Vagina (tissue), 2 donors: ENCODE data around the gene MRPL45. TPM values are rescaled to one million over a fixed set of nuclear protein-coding genes. Genes with fewer than 3 reads are reported as not detected.
"Not testable (repeated sequence)": the region's sequence is repeated elsewhere in the genome, so short reads cannot be mapped to it uniquely, and the experiment has no call there.

ENCODE experiments used
- DNase-seq, 2 donors: peaks; one replicate each; pipeline ENCODE4 v3.0.0-alpha.2; 2017; ENCODE audit errors: extremely low spot score in 2 of 2
- H3K27ac ChIP-seq: fragments of 200-600 bp; sonication (generic); one replicate; pipeline ENCODE4 v1.5.1; 2019
- H3K27me3 ChIP-seq: fragments of 200-600 bp; sonication (generic); one replicate; pipeline ENCODE4 v1.5.1; 2019
- H3K36me3 ChIP-seq, 2 donors: fragments of 200-600 bp; sonication (generic); one replicate each; pipeline ENCODE4 v1.5.1; 2017 to 2019
- H3K4me1 ChIP-seq: fragments of 200-600 bp; sonication (generic); one replicate; pipeline ENCODE4 v1.5.1; 2019
- H3K4me3 ChIP-seq, 2 donors: fragments of 200-600 bp; sonication (generic); 1 replicate in 1 of 2; 2 replicates in 1 of 2; pipeline ENCODE4 v1.5.1; 2016 to 2019
- H3K9me3 ChIP-seq: fragments of 200-600 bp; sonication (generic); one replicate; pipeline ENCODE4 v1.5.1; 2019
- POLR2AphosphoS5 ChIP-seq, 2 donors: sonication (generic); formaldehyde crosslinking; IDR thresholded peaks; one replicate each; pipeline ENCODE4 v1.9.0; 2017; ENCODE audit warnings: antibody characterized with exemption in 2 of 2, mild to moderate bottlenecking in 2 of 2, low read depth in 1 of 2; ENCODE audit not compliant: insufficient read depth in 1 of 2
- intact Hi-C: fragments of 100-400 bp; cut with DNase I; formaldehyde crosslinking; loops from one replicate; pipeline ENCODE4 v1.15.1; 2023
- total RNA-seq: library from RNA; depleted of rRNA; stranded (reverse); fragments of >200 nt; gene quantifications from one replicate; pipeline ENCODE4 v1.2.3, GENCODE V29; 2016

MRPL45 gene
- 22.1 TPM for total RNA-seq

DNA sequence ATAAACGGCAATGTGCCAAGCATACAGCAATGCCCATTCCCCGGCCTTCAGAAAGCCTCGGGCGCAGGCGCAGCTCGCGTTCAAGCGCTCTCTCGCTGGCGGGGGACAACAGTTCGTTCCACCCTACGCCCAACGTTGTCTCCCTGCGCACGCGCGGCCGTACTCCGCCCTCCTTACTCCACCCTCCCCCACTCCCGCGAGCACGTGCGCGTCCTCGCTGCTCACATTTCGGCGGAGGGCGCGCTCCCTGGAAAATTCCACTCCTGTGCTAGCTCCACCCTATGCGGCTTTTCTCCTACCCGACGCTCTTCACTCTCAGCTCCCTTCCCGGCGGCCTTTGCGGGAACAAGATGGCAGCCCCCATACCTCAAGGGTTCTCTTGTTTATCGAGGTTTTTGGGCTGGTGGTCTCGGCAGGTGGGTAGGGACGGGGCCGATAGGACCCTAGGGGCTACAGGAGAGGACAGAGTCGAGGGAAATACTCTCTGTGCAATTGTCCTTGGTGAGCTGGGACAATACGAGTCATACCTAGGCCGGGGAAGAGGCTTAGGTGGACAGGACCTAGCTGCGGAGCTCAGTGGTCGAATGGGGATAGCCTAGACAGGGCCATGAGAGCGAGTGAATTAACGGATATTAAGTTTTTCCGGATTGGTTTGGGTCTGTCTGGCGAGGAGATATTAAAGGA, at the start of gene MRPL45:
TSS of gene MRPL45 (plus strand) at position 335 of the 684 bp plus-strand sequence. CDS start at position 351, 16 bp downstream.
- H3K4me1 ChIP-seq, H3K27me3 ChIP-seq, H3K36me3 ChIP-seq, intact Hi-C loops, H3K9me3 ChIP-seq: not testable (repeated sequence)
- Histone ChIP-seq H3K4me3 (peak within 1 kb of the TSS; percentile 47 to 49), H3K27ac (peak within 1 kb of the TSS; percentile 75)
- peak; percentile 96 to 98 for DNase-seq
- peak; percentile 61 to 75 for TF ChIP-seq POLR2AphosphoS5 (IDR thresholded peaks at IDR 0.05; ENCODE audit: insufficient read depth in 1 of 2, low read depth in 1 of 2)

DNA sequence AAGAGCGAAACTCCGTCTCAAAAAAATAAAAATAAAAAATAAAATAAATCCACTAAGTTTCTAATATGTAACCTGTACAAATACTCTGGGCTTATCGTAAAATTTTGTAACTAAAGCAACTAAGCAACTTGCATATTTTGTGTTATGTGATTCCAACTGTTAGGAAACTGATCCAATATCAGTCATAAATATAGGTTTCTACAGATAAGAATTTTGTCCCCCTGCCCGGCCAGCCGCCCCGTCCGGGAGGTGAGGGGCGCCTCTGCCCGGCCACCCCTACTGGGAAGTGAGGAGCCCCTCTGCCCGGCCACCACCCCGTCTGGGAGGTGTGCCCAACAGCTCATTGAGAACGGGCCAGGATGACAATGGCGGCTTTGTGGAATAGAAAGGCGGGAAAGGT, 43.8 kb upstream of the MRPL45 start:
- H3K4me1 ChIP-seq, H3K9me3 ChIP-seq, H3K27ac ChIP-seq, H3K4me3 ChIP-seq, intact Hi-C loops, H3K36me3 ChIP-seq, H3K27me3 ChIP-seq, DNase-seq: not testable (repeated sequence)

DNA sequence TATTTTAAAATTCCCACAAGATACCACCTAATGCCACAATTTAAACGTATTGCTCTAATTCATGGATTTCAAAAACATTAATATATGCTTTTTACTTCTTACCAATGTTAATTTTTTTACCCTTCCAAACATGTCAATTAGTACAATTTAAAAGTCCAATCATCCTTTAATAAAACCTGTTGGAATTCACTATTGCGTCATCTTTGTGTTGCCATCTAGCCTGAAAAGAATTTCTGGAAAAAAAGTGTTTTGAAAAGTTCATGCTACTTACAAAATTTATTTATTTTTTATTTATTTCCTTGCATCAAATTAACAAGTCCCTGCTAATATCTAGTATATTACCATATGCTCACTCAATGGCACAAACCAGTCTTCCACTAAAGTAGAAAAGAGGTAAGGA, 42.6 kb upstream of the MRPL45 start:
- peak overlapping the region; percentile 39 for H3K27ac ChIP-seq
- H3K36me3 ChIP-seq, H3K27me3 ChIP-seq, intact Hi-C loops, H3K4me3 ChIP-seq, H3K4me1 ChIP-seq, H3K9me3 ChIP-seq, DNase-seq: not testable (repeated sequence)

DNA sequence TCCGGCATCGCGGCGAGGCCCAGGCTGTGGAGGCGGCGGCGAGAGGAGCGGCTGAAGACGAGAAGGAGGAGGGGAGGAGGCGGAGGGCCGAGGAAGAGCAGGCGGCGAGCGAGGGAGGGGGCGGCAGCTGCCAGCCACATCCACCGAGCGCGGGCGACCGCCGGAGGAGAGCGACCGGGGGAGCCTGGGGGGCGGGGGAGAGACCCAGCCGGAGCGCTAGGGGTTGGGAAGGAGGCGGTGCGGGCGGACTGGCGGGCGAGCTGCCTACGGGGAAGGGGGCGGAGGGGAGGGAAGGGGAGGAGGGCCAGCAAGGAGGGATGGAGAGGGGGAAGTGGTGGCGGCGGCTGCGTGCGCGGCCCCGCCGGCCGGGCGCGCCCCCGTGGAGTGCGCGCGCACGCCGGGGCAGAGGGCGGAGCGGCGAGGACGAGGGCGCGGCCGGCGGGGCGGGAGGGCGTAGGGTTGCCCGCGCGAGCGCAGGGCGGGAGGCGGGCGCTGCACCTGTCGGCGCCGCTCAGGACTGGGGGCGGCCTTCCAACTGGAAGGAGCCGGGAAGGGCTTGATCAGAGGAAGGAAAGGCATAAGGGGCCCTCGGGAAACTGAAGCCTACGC, 39.9 kb upstream of the MRPL45 start:
- H3K36me3 ChIP-seq, DNase-seq, H3K4me1 ChIP-seq, H3K27me3 ChIP-seq, intact Hi-C loops, H3K9me3 ChIP-seq: not testable (repeated sequence)
- Histone ChIP-seq H3K4me3 (peak overlapping the region; percentile 70 to 71), H3K27ac (peak overlapping the region; percentile 90)

DNA sequence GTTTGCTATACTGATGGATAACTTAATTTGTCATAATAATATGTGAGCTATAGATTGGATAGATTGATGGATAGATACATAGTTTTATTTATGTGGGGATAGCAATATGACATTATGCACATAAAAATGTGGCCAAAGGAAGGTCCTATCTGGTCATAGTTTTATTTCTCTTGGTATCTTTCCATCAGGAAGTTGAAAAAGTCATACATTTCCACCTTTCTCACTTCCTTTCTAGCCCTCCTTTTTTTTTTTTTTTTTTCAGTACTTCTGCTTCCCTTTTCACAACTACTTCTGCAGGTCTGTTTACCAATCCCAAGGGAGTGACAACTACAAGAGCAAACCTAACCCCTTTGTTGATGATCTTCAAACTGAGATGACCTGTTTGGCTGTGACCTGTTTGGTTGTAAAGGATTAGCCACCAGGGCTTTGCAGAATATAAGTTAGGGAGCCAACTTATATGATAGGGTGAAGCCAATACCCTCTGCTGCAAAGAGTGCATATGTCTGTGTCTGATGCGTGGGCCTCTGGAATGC, 30.9 kb upstream of the MRPL45 start:
- H3K4me1 ChIP-seq, H3K27me3 ChIP-seq, H3K4me3 ChIP-seq, DNase-seq, intact Hi-C loops, H3K9me3 ChIP-seq, H3K27ac ChIP-seq, H3K36me3 ChIP-seq: not testable (repeated sequence)

DNA sequence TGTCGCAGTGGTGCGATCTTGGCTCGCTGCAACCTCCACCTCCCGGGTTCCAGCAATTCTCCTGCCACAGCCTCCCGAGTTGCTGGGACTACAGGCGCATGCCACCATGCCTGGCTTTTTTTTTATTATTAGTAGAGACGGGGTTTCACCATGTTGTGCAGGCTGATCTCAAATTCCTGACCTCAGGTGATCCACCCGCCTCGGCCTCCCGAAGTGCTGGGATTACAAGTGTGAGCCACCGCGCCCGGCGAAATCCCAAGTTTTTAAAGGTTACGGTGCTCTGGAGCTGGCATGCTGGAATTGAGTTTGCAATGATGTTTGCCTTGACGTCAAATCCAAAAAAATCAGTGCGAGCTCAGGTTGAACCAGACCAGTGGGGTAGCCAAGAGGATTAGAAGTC, 30.4 kb upstream of the MRPL45 start:
- H3K9me3 ChIP-seq, H3K4me1 ChIP-seq: not testable (repeated sequence)

DNA sequence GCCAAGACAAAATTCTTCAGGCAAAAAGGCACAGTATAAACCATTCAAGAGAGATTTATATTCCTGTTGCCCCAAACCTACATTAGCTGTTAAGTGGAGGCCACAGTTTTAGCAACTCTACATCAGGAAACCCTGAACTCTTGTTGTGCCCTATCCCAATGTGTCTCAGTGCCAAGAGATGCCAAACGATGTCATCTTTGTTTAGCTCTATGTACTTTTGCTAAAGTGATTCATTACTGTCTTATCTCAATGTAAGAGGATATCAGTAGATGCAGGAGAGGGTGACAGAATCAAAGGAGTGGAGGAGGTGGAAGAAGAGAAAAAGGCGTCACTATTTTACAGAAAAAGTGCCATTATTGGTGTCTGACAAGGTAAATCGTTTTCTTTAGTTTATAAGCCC, 28.8 kb upstream of the MRPL45 start:
- DNase-seq, H3K4me3 ChIP-seq, H3K36me3 ChIP-seq, H3K27me3 ChIP-seq, H3K27ac ChIP-seq, H3K9me3 ChIP-seq, H3K4me1 ChIP-seq, intact Hi-C loops: not testable (repeated sequence)

More for the DNA sequence above, 30.4 kb upstream of the MRPL45 start:
- H3K27me3 ChIP-seq, DNase-seq, H3K4me3 ChIP-seq, H3K27ac ChIP-seq, intact Hi-C loops, H3K36me3 ChIP-seq: not testable (repeated sequence)

DNA sequence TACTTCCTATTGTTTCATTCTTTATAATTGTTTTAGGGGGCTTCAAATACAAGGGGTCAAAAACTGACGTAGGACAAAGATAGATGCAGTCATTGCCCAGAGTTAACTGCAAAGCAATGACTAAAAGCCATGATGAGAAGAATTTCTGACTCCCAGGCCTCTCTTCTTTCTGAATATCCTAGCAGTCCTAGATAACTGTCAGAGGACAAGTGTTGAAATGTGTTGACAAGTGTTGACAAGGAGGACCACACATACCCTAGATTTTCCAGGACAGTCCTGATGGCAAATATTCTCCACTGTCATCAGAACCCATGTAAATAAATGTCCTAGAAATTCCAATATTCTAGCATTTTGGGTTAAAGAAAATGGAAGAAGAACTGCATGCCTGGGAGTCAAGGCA, 27.9 kb upstream of the MRPL45 start:
- H3K27me3 ChIP-seq, H3K27ac ChIP-seq, intact Hi-C loops, H3K36me3 ChIP-seq, DNase-seq, H3K4me3 ChIP-seq, H3K4me1 ChIP-seq, H3K9me3 ChIP-seq: not testable (repeated sequence)

DNA sequence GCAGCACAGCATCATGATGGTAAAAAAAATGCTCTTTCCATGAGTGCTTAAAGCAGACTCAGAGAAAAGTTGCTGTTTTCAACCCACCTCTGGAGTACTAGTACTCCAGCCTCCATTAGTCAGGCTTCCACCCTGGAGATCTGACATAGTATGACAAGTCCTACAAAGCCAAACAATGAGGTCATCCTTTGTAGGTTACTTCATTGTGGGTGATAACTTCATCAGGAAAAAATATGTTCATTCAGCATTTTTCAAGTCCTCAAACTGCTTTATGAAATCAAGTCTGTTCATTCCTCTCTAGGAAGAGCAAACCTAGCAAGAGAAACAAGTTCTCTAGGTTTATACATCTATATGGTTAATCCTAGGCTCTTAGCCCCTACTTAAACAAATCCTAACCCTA, 27.4 kb upstream of the MRPL45 start:
- H3K27me3 ChIP-seq, DNase-seq, H3K27ac ChIP-seq, H3K4me1 ChIP-seq, H3K4me3 ChIP-seq, H3K9me3 ChIP-seq, H3K36me3 ChIP-seq, intact Hi-C loops: not testable (repeated sequence)

DNA sequence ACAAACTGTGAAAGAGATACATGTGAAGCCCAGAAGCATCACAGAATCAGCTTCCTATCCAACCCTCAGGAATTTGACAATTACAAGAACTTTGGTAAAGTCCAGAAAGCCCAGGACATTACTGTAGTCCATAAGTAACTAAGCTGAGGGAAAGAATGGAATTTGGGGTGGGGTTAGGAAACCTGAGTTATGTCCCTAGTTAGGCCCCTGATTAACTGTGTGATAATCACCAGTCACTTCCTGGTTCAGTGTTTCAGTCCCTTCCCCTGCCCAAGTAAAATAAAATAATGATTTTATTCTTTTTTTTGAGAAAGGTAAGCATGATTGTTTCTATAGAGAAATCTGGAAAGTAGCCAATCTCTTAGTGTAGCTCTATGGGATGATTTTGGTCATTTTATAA, 11.0 kb upstream of the MRPL45 start:
- DNase-seq, H3K27me3 ChIP-seq, H3K4me1 ChIP-seq, H3K36me3 ChIP-seq, intact Hi-C loops, H3K4me3 ChIP-seq, H3K9me3 ChIP-seq: not testable (repeated sequence)
- peak overlapping the region; percentile 49 for H3K27ac ChIP-seq

DNA sequence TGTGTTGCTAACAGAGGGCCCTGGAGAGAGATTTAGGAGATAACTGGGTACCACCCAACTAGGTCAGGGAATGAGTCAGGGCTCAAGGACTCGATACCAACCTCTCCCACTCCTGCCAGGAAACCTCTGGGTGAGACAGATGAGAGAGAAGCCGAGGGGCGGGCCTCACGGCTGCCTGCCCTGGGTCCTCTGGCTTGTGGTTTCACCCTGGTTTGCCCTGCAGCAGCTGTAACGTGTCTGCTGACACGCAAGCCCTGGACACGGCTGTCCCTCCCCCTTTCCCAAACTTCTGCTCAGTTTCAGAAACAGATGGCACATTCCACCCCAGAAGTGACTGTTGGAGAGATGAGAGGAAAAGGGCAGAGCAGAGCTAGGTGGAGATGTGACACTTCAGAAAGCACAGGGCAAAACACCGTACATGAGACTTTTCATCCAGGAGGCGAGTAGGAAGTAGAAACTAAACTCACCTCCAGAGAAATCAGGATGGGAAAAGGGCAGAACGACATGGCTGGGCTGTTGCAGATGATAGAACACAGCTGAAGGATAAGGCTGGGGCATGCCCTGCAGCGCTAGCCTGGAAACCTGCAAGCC, 10.4 kb upstream of the MRPL45 start:
- DNase-seq, intact Hi-C loops, H3K4me3 ChIP-seq, H3K27me3 ChIP-seq, H3K4me1 ChIP-seq, H3K9me3 ChIP-seq, H3K36me3 ChIP-seq: not testable (repeated sequence)
- H3K27ac ChIP-seq: peak overlapping the region; percentile 49

DNA sequence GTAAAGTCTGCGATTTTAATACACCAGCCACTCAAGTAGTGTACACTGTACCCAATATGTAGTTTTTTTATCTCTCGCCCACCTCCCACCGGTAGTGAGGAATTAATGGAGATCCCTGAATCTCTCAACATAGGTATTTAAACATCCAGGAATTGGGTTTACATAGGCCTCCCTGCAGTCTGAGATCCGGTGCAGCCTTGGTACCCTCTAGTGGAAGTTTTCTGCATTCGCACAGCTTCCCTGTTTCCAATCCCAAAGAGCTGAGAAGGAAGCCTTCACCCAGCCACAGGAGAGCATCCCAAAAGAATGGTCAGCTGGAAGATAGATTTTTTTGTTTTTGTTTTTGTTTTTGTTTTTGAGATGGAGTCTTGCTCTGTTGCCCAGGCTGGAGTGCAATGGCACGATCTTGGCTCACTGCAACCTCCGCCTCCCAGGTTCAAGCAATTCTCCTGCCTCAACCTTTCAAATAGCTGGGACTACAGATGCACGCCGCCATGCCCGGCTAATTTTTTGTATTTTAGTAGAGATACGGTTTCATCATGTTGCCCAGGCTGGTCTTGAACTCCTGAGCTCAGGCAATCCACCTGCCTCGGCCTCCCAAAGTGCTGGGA, 8.6 kb upstream of the MRPL45 start:
- H3K36me3 ChIP-seq, H3K27me3 ChIP-seq, DNase-seq, H3K27ac ChIP-seq, H3K4me3 ChIP-seq, H3K9me3 ChIP-seq, H3K4me1 ChIP-seq, intact Hi-C loops: not testable (repeated sequence)

DNA sequence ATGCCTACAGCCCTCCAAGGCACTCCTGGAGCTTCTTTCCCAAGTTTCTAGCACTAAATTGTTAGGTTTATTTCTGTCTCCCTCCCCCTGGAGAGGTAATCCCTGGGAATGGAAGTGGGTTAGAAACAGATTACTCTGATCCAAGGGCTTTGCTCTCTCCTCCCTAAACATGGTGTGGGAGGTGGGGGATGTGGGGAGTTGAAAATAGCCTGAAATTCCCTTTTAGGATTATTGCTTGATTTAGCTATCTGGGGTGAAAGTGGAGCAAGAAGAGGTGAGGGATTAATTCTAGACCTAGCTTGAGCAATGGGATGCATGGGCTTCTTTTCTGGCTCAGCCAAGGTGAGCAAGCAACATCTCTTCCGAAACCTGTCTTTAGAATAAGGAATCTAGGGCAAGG, 7.2 kb upstream of the MRPL45 start:
- DNase-seq, intact Hi-C loops, H3K9me3 ChIP-seq, H3K36me3 ChIP-seq, H3K4me3 ChIP-seq, H3K4me1 ChIP-seq, H3K27me3 ChIP-seq, H3K27ac ChIP-seq: not testable (repeated sequence)
